HepG2 (cell line): ENCODE measurements around the gene ARAP3. TPM values are rescaled to one million over a fixed set of nuclear protein-coding genes. Genes with fewer than 3 reads are reported as not detected.

Source experiments
- AGO2 ChIP-seq: fragments of 200-400 bp; formaldehyde crosslinking; optimal IDR thresholded peaks from 2 replicates; pipeline ENCODE3; 2017; ENCODE audit warnings: mild to moderate bottlenecking, low read depth, low read length, moderate library complexity
- ARNT2 ChIP-seq: sonication (generic); formaldehyde crosslinking; IDR thresholded peaks from 2 replicates; pipeline ENCODE4 v1.8.0; 2022; ENCODE audit warnings: mild to moderate bottlenecking, low read depth, missing genetic modification reagents, moderate library complexity
- ATRX ChIP-seq: sonication (generic); formaldehyde crosslinking; IDR thresholded peaks from 2 replicates; pipeline ENCODE4 v1.4.0; 2020; ENCODE audit warnings: missing genetic modification reagents, borderline replicate concordance
- CREB1 ChIP-seq, 2 experiments: fragments of 450-650 bp in 1 of 2; IDR thresholded peaks; 2 replicates each; pipeline ENCODE4 v1.6.1; 2016 to 2017; ENCODE audit warnings: control low read depth in 1 of 2, mild to moderate bottlenecking in 1 of 2, missing compliant biosample characterization in 1 of 2, missing genetic modification characterization in 1 of 2
- ETV5 ChIP-seq: IDR thresholded peaks from 2 replicates; pipeline ENCODE4 v1.6.1; 2018; ENCODE audit warnings: missing biosample characterization, missing genetic modification reagents, inconsistent platforms, borderline replicate concordance
- GMEB1 ChIP-seq: sonication (generic); formaldehyde crosslinking; IDR thresholded peaks from 2 replicates; pipeline ENCODE4 v1.5.1; 2020; ENCODE audit warnings: missing genetic modification reagents, mild to moderate bottlenecking, borderline replicate concordance
- PRPF4 ChIP-seq: fragments of 200-400 bp; formaldehyde crosslinking; IDR thresholded peaks from 2 replicates; pipeline ENCODE4 v1.6.1; 2016; ENCODE audit warnings: low read length, low read depth; ENCODE audit not compliant: poor library complexity, severe bottlenecking
- SOX6 ChIP-seq, 2 experiments: fragments of 450-650 bp in 1 of 2; sonication (generic) in 1 of 2; formaldehyde crosslinking in 1 of 2; IDR thresholded peaks; 2 replicates each; pipeline versions ENCODE4 v1.4.0 to v1.6.1; 2017 to 2020; ENCODE audit warnings: antibody characterized with exemption in 1 of 2, mild to moderate bottlenecking in 1 of 2, missing genetic modification reagents in 1 of 2
- SP2 ChIP-seq: sonication (generic); formaldehyde crosslinking; IDR thresholded peaks from 2 replicates; pipeline ENCODE4 v1.5.1; 2020; ENCODE audit warnings: mild to moderate bottlenecking, missing genetic modification reagents
- ZFAT ChIP-seq: sonication (generic); formaldehyde crosslinking; conservative IDR thresholded peaks from 2 replicates; pipeline ENCODE4 v1.8.1; 2023; ENCODE audit warnings: missing genetic modification reagents, inconsistent platforms
- ZNF407 ChIP-seq: sonication (generic); formaldehyde crosslinking; IDR thresholded peaks from one replicate; pipeline ENCODE4 v1.5.1; 2020; ENCODE audit warnings: mild to moderate bottlenecking, missing genetic modification reagents; ENCODE audit errors: not compliant biosample characterization
- ZNF562 ChIP-seq: sonication (generic); formaldehyde crosslinking; IDR thresholded peaks from 2 replicates; pipeline ENCODE4 v1.8.0; 2022; ENCODE audit warnings: missing genetic modification reagents, borderline replicate concordance
- ZNF841 ChIP-seq: sonication (generic); formaldehyde crosslinking; IDR thresholded peaks from 2 replicates; pipeline ENCODE4 v1.8.1; 2023; ENCODE audit warnings: missing genetic modification reagents, borderline replicate concordance
- polyA plus RNA-seq, 8 experiments: library from polyadenylated mRNA; depleted of rRNA in 3 of 8; stranded (reverse) in 7 of 8; unstranded in 1 of 8; fragments of >200 nt; fragmentation: Illumina TruSeq in 4 of 8; extraction: Trizol in 4 of 8; gene quantifications; 2 replicates each; pipeline versions ENCODE4 v1.2.1 to v1.2.3, GENCODE V29; 2011 to 2016; ENCODE audit warnings: low read depth in 4 of 8, missing spikeins in 1 of 8, mixed read lengths in 1 of 8; ENCODE audit not compliant: insufficient read depth in 1 of 8
- total RNA-seq, 5 experiments: library from RNA; depleted of rRNA; stranded (reverse); fragments of >200 nt; fragmentation: Illumina TruSeq; extraction: Trizol; gene quantifications; 2 replicates each; pipeline ENCODE4 v1.2.3, GENCODE V29; 2016; ENCODE audit warnings: low read depth in 1 of 5

The ARAP3 gene
- total and polyA plus RNA-seq, 2 of the 13 experiments (the other 11 are each of a cell fraction or from before 2014, with no cell fraction given), result 0.25 TPM; not detected in 1

- no peak for TF ChIP-seq CREB1 (IDR thresholded peaks at IDR 0.05)
- no peak for TF ChIP-seq CREB1 (CRISPR knock-in tag; IDR thresholded peaks at IDR 0.05)
- TF ChIP-seq ATRX, result no peak
- no peak for TF ChIP-seq ZFAT
- no peak for TF ChIP-seq SOX6 (IDR thresholded peaks at IDR 0.05)
- no peak for TF ChIP-seq SOX6 (CRISPR knock-in tag; IDR thresholded peaks at IDR 0.05)
- no peak for TF ChIP-seq AGO2
- TF ChIP-seq ZNF407 (CRISPR knock-in tag), result no peak
- peak; percentile 64; the same call in 1 of the 2 replicates for TF ChIP-seq ETV5
- TF ChIP-seq GMEB1, result peak; percentile 51; the same call in 1 of the 2 replicates
- TF ChIP-seq PRPF4, result no peak
- TF ChIP-seq SP2 (CRISPR knock-in tag), result no peak
- no peak for TF ChIP-seq ZNF841 (CRISPR knock-in tag)
- no peak for TF ChIP-seq ARNT2 (CRISPR knock-in tag)
- TF ChIP-seq ZNF562 (CRISPR knock-in tag), result no peak
Observed at GRCh38 chr5:141650851-141651727, 30.9 kb downstream of the ARAP3 start, which contains the start of gene FCHSD1 (continued).
